ENCODE results near the gene NRXN3.

- no peak for TF ChIP-seq CTCF (IDR thresholded peaks at IDR 0.05)
- TF ChIP-seq POLR2A (IDR thresholded peaks at IDR 0.05): no peak
- TF ChIP-seq POLR2AphosphoS5 (IDR thresholded peaks at IDR 0.05): no peak
- TF ChIP-seq EP300 (IDR thresholded peaks at IDR 0.05): no peak
Observed at GRCh38 chr14:79544698-79545070, 1374.5 kb downstream of the NRXN3 start.

Data from stomach (tissue), 4 donors.